Measurements from ENCODE around the gene SLC30A3. TPM values are rescaled to one million over a fixed set of nuclear protein-coding genes. Genes with fewer than 3 reads are reported as not detected.

The SLC30A3 gene
- total RNA-seq, 3 donors from 2014 or later (not counting 1 experiment from before 2014, with no cell fraction given) = not detected

GRCh38 chr2:27231921-27232320 lies 30.9 kb downstream of the SLC30A3 start:
- Mint-ChIP-seq H3K27me3 (ENCODE audit: low read depth in 2 of 2) (no peaks in the 10 kb centered on the region), H3K27ac (no peak overlapping the region), H3K9me3 (no peaks in the 10 kb centered on the region), H3K4me1 (no peaks in the 10 kb centered on the region), H3K4me3 (no peak overlapping the region), H3K36me3 (peaks cover 8% of the 10 kb centered on the region)
- no peaks in the 10 kb centered on the region for H3K9me3 ChIP-seq (ENCODE audit: control insufficient read depth, insufficient read depth, low read length)
- peaks cover 61% of the 10 kb centered on the region for H3K36me3 ChIP-seq (ENCODE audit: control insufficient read depth, insufficient read depth, low read length)
- no peak overlapping the region for H3K4me3 ChIP-seq (ENCODE audit: low read length)
- no peak overlapping the region for H3K27ac ChIP-seq (ENCODE audit: low read length)
- H3K27me3 ChIP-seq (ENCODE audit: control insufficient read depth, insufficient read depth, low read length) = no peaks in the 10 kb centered on the region
- DNase-seq = no peak
- ATAC-seq = no peak
- over 99% methylated on average over 13 of the region's 13 CpGs for WGBS (ENCODE audit: insufficient coverage)
- intact Hi-C loops (cut with micrococcal nuclease) = no loop called here
- TF ChIP-seq CTCF (IDR thresholded peaks at IDR 0.05) = no peak
- no peaks in the 10 kb centered on the region for H3K4me1 ChIP-seq (ENCODE audit: control insufficient read depth, insufficient read depth, low read length)

GRCh38 chr2:27227501-27227900 lies 35.3 kb downstream of the SLC30A3 start:
- H3K36me3 Mint-ChIP-seq = no peaks in the 10 kb centered on the region
- TF ChIP-seq CTCF (IDR thresholded peaks at IDR 0.05) = no peak
- ATAC-seq = no peak
- intact Hi-C loops (cut with micrococcal nuclease) = no loop called here
- H3K9me3 Mint-ChIP-seq = no peaks in the 10 kb centered on the region
- Histone ChIP-seq H3K4me1 (ENCODE audit: control insufficient read depth, insufficient read depth, low read length) (no peaks in the 10 kb centered on the region), H3K27me3 (ENCODE audit: control insufficient read depth, insufficient read depth, low read length) (no peaks in the 10 kb centered on the region), H3K9me3 (ENCODE audit: control insufficient read depth, insufficient read depth, low read length) (no peaks in the 10 kb centered on the region), H3K36me3 (ENCODE audit: control insufficient read depth, insufficient read depth, low read length) (peaks cover 64% of the 10 kb centered on the region), H3K4me3 (ENCODE audit: low read length) (no peak overlapping the region), H3K27ac (ENCODE audit: low read length) (no peak overlapping the region)
- no peak for DNase-seq
- no peaks in the 10 kb centered on the region for H3K4me1 Mint-ChIP-seq
- no peaks in the 10 kb centered on the region for H3K27me3 Mint-ChIP-seq (ENCODE audit: low read depth in 2 of 2)
- H3K27ac Mint-ChIP-seq = no peak overlapping the region
- no peak overlapping the region for H3K4me3 Mint-ChIP-seq
- WGBS (ENCODE audit: insufficient coverage) = 100% methylated on average over 2 of the region's 2 CpGs

- no peak overlapping the region for H3K27ac ChIP-seq (ENCODE audit: low read length)
- no peaks in the 10 kb centered on the region for H3K4me1 Mint-ChIP-seq
- no peak overlapping the region for H3K27ac Mint-ChIP-seq
- no peaks in the 10 kb centered on the region for H3K9me3 ChIP-seq (ENCODE audit: control insufficient read depth, insufficient read depth, low read length)
- H3K27me3 ChIP-seq (ENCODE audit: control insufficient read depth, insufficient read depth, low read length) = no peaks in the 10 kb centered on the region
- no peaks in the 10 kb centered on the region for H3K36me3 Mint-ChIP-seq
- ATAC-seq = no peak
- WGBS (ENCODE audit: insufficient coverage) = 97% methylated on average over 9 of the region's 9 CpGs
- no peaks in the 10 kb centered on the region for H3K4me1 ChIP-seq (ENCODE audit: control insufficient read depth, insufficient read depth, low read length)
- H3K9me3 Mint-ChIP-seq = no peaks in the 10 kb centered on the region
- no peak overlapping the region for H3K4me3 Mint-ChIP-seq
- DNase-seq = no peak
- no peak overlapping the region for H3K4me3 ChIP-seq (ENCODE audit: low read length)
- intact Hi-C loops (cut with micrococcal nuclease) = no loop called here
- no peak for TF ChIP-seq CTCF (IDR thresholded peaks at IDR 0.05)
- peaks cover 56% of the 10 kb centered on the region for H3K36me3 ChIP-seq (ENCODE audit: control insufficient read depth, insufficient read depth, low read length)
- no peaks in the 10 kb centered on the region for H3K27me3 Mint-ChIP-seq (ENCODE audit: low read depth in 2 of 2)
Observed at GRCh38 chr2:27225526-27225925, 37.3 kb downstream of the SLC30A3 start.

GRCh38 chr2:27223416-27223815 lies 39.4 kb downstream of the SLC30A3 start:
- no peaks in the 10 kb centered on the region for H3K36me3 Mint-ChIP-seq
- no peaks in the 10 kb centered on the region for H3K9me3 ChIP-seq (ENCODE audit: control insufficient read depth, insufficient read depth, low read length)
- H3K9me3 Mint-ChIP-seq = no peaks in the 10 kb centered on the region
- TF ChIP-seq CTCF (IDR thresholded peaks at IDR 0.05) = no peak
- no peaks in the 10 kb centered on the region for H3K27me3 ChIP-seq (ENCODE audit: control insufficient read depth, insufficient read depth, low read length)
- peaks cover 53% of the 10 kb centered on the region for H3K36me3 ChIP-seq (ENCODE audit: control insufficient read depth, insufficient read depth, low read length)
- H3K4me1 Mint-ChIP-seq = peaks cover 0 to 2% of the 10 kb centered on the region in 2 donors
- no peaks in the 10 kb centered on the region for H3K4me1 ChIP-seq (ENCODE audit: control insufficient read depth, insufficient read depth, low read length)
- H3K27ac Mint-ChIP-seq = no peak overlapping the region
- H3K4me3 Mint-ChIP-seq = no peak overlapping the region
- H3K27me3 Mint-ChIP-seq (ENCODE audit: low read depth in 2 of 2) = no peaks in the 10 kb centered on the region
- DNase-seq = no peak
- no peak overlapping the region for H3K4me3 ChIP-seq (ENCODE audit: low read length)
- intact Hi-C loops (cut with micrococcal nuclease) = no loop called here
- ATAC-seq = no peak
- 98% methylated on average over 6 of the region's 6 CpGs for WGBS (ENCODE audit: insufficient coverage)
- H3K27ac ChIP-seq (ENCODE audit: low read length) = no peak overlapping the region
